H9 (cell line): ENCODE measurements around the gene RBM19. TPM values are rescaled to one million over a fixed set of nuclear protein-coding genes. Genes with fewer than 3 reads are reported as not detected.
A peak's percentile ranks its signal among the peaks of the same experiment; 100 is the strongest.

Source experiments
- DNase-seq: peaks from one replicate; pipeline ENCODE4 v3.0.0-alpha.2; 2017
- H2AFZ ChIP-seq: one replicate; pipeline ENCODE4 v1.6.1; 2013; ENCODE audit warnings: mild to moderate bottlenecking, low read length, control low read depth, moderate library complexity
- H2AK5ac ChIP-seq: 2 replicates; pipeline ENCODE4 v1.6.1; 2013; ENCODE audit warnings: low read length, control low read depth, mixed read lengths; ENCODE audit not compliant: insufficient read length
- H2BK120ac ChIP-seq: one replicate; pipeline ENCODE4 v1.6.1; 2013; ENCODE audit warnings: low read depth, mild to moderate bottlenecking, low read length, control low read depth, inconsistent platforms; ENCODE audit not compliant: poor library complexity, severe bottlenecking
- H2BK12ac ChIP-seq: 2 replicates; pipeline ENCODE4 v1.6.1; 2013; ENCODE audit warnings: low read length, control low read depth, mixed read lengths, low read depth; ENCODE audit not compliant: insufficient read length
- H2BK15ac ChIP-seq: 2 replicates; pipeline ENCODE4 v1.6.1; 2013; ENCODE audit warnings: low read depth, low read length, control low read depth
- H2BK20ac ChIP-seq: one replicate; pipeline ENCODE4 v1.6.1; 2013; ENCODE audit warnings: low read depth, mild to moderate bottlenecking, low read length, control low read depth, inconsistent platforms; ENCODE audit not compliant: poor library complexity, severe bottlenecking
- H2BK5ac ChIP-seq: 2 replicates; pipeline ENCODE4 v1.6.1; 2013; ENCODE audit warnings: low read length, control low read depth, mixed read lengths; ENCODE audit not compliant: insufficient read length
- H3K14ac ChIP-seq: 2 replicates; pipeline ENCODE4 v1.6.1; 2013; ENCODE audit warnings: low read length, control low read depth; ENCODE audit not compliant: insufficient read depth
- H3K18ac ChIP-seq: 2 replicates; pipeline ENCODE4 v1.6.1; 2013; ENCODE audit warnings: low read depth, mild to moderate bottlenecking, mixed read lengths, low read length, control low read depth; ENCODE audit not compliant: insufficient read length
- H3K23ac ChIP-seq: 2 replicates; pipeline ENCODE4 v1.6.1; 2013; ENCODE audit warnings: low read length, control low read depth, mixed read lengths, low read depth; ENCODE audit not compliant: insufficient read length
- H3K23me2 ChIP-seq: 2 replicates; pipeline ENCODE4 v1.6.1; 2013; ENCODE audit warnings: low read depth, mild to moderate bottlenecking, mixed read lengths, low read length, control low read depth; ENCODE audit not compliant: insufficient read length, poor library complexity, severe bottlenecking
- H3K27ac ChIP-seq: 2 replicates; pipeline ENCODE4 v1.5.1; 2013; ENCODE audit warnings: low read length, control low read depth, mixed read lengths, low read depth; ENCODE audit not compliant: insufficient read length
- H3K27me3 ChIP-seq: 2 replicates; pipeline ENCODE4 v1.6.1; 2013; ENCODE audit warnings: low read length, control low read depth, inconsistent platforms; ENCODE audit not compliant: insufficient read depth
- H3K4ac ChIP-seq: 2 replicates; pipeline ENCODE4 v1.6.1; 2013; ENCODE audit warnings: low read depth, mild to moderate bottlenecking, control low read depth, inconsistent platforms, low read length, moderate library complexity
- H3K4me1 ChIP-seq: 2 replicates; pipeline ENCODE4 v1.6.1; 2013; ENCODE audit warnings: low read length, control low read depth, inconsistent platforms; ENCODE audit not compliant: insufficient read depth
- H3K4me2 ChIP-seq: 2 replicates; pipeline ENCODE4 v1.6.1; 2013; ENCODE audit warnings: low read length, control low read depth, mixed read lengths; ENCODE audit not compliant: insufficient read length, insufficient read depth
- H3K56ac ChIP-seq: 2 replicates; pipeline ENCODE4 v1.6.1; 2013; ENCODE audit warnings: low read depth, mild to moderate bottlenecking, mixed read lengths, low read length, control low read depth; ENCODE audit not compliant: insufficient read length
- H3K79me1 ChIP-seq: 2 replicates; pipeline ENCODE4 v1.6.1; 2013; ENCODE audit warnings: low read depth, mild to moderate bottlenecking, moderate library complexity, low read length, control low read depth, inconsistent platforms; ENCODE audit not compliant: insufficient read depth, poor library complexity, severe bottlenecking
- H3K79me2 ChIP-seq: 2 replicates; pipeline ENCODE4 v1.6.1; 2013; ENCODE audit warnings: low read length, control low read depth, inconsistent platforms; ENCODE audit not compliant: insufficient read depth
- H3K9ac ChIP-seq: 2 replicates; pipeline ENCODE4 v1.6.1; 2013; ENCODE audit warnings: low read length, control low read depth, mixed read lengths; ENCODE audit not compliant: insufficient read length; ENCODE audit errors: extremely low read depth
- H3K9me3 ChIP-seq: one replicate; pipeline ENCODE4 v1.6.1; 2013; ENCODE audit warnings: low read depth, low read length, inconsistent platforms; ENCODE audit not compliant: control insufficient read depth
- H3T11ph ChIP-seq: one replicate; pipeline ENCODE4 v1.6.1; 2013; ENCODE audit warnings: mild to moderate bottlenecking, low read length, control low read depth, inconsistent platforms
- H4K20me1 ChIP-seq: one replicate; pipeline ENCODE4 v1.6.1; 2013; ENCODE audit not compliant: control insufficient read depth, insufficient read length, insufficient read depth
- H4K5ac ChIP-seq: 2 replicates; pipeline ENCODE4 v1.6.1; 2013; ENCODE audit warnings: low read depth, mild to moderate bottlenecking, mixed read lengths, low read length, control low read depth; ENCODE audit not compliant: insufficient read length
- H4K8ac ChIP-seq: replicated peaks from 2 replicates; pipeline ENCODE4 v1.6.1; 2013; ENCODE audit warnings: low read length, control low read depth, mixed read lengths, low read depth; ENCODE audit not compliant: insufficient read length
- H4K91ac ChIP-seq: 2 replicates; pipeline ENCODE4 v1.6.1; 2013; ENCODE audit warnings: low read depth, mild to moderate bottlenecking, moderate library complexity, mixed read lengths, low read length, control low read depth; ENCODE audit not compliant: insufficient read length
- H3K27ac Mint-ChIP-seq, 3 experiments: 2 replicates in 2 of 3; 3 replicates in 1 of 3; pipeline ENCODE4 v1.8.0; 2020 to 2021; ENCODE audit warnings: mixed read lengths in 3 of 3, mild to moderate bottlenecking in 1 of 3, moderate library complexity in 1 of 3
- H3K27me3 Mint-ChIP-seq: 2 replicates; pipeline ENCODE4 v1.8.0; 2021; ENCODE audit warnings: low read depth, mild to moderate bottlenecking, moderate library complexity, mixed read lengths
- H3K36me3 Mint-ChIP-seq, 3 experiments: 2 replicates in 2 of 3; 3 replicates in 1 of 3; pipeline ENCODE4 v1.8.0; 2020 to 2021; ENCODE audit warnings: low read depth in 3 of 3, mixed read lengths in 3 of 3; ENCODE audit not compliant: insufficient read depth in 1 of 3
- H3K4me1 Mint-ChIP-seq, 2 experiments: 2 replicates each; pipeline ENCODE4 v1.8.0; 2020; ENCODE audit warnings: mixed read lengths in 2 of 2
- H3K4me3 Mint-ChIP-seq, 2 experiments: 2 replicates in 1 of 2; 3 replicates in 1 of 2; pipeline ENCODE4 v1.8.0; 2020 to 2021; ENCODE audit warnings: mild to moderate bottlenecking in 2 of 2, mixed read lengths in 2 of 2, moderate library complexity in 1 of 2
- H3K9me3 Mint-ChIP-seq, 2 experiments: 2 replicates in 1 of 2; 3 replicates in 1 of 2; pipeline ENCODE4 v1.8.0; 2020; ENCODE audit warnings: mild to moderate bottlenecking in 2 of 2, mixed read lengths in 2 of 2, moderate library complexity in 1 of 2
- CTCF ChIP-seq: fragments of 200-600 bp; sonication (generic); conservative IDR thresholded peaks from 3 replicates; pipeline ENCODE4 v1.8.0; 2021; ENCODE audit warnings: antibody characterized with exemption, mild to moderate bottlenecking
- WGBS: extraction: QIAGEN DNeasy Blood & Tissue Kit; methylation state at CpG from one replicate; pipeline ENCODE4 v1.1.7; 2013; ENCODE audit warnings: missing lambda C conversion rate, low lambda C conversion rate, mixed read lengths; ENCODE audit not compliant: insufficient read length; ENCODE audit errors: extremely low coverage; 5-methylcytosine and 5-hydroxymethylcytosine counted together
- total RNA-seq: library from RNA; stranded (reverse); gene quantifications from 2 replicates; pipeline ENCODE4 v1.2.1, GENCODE V29; 2021

Gene RBM19
- total RNA-seq, 1 experiment from 2014 or later = 32.2 TPM

- Histone ChIP-seq H3K14ac (no peak overlapping the region), H3K27me3 (no peaks in the 10 kb centered on the region), H3K4me2 (no peak overlapping the region), H3K23ac (no peak overlapping the region), H2BK5ac (no peak overlapping the region), H2AK5ac (no peak overlapping the region), H3K9me3 (no peaks in the 10 kb centered on the region), H3K4me1 (no peaks in the 10 kb centered on the region), H3T11ph (no peak overlapping the region), H2BK15ac (no peak overlapping the region), H3K79me1 (no peaks in the 10 kb centered on the region), H4K91ac (no peak overlapping the region), H3K23me2 (no peaks in the 10 kb centered on the region), H4K8ac (no peak overlapping the region), H3K56ac (no peak overlapping the region), H3K79me2 (no peaks in the 10 kb centered on the region), H3K27ac (no peak overlapping the region), H3K4ac (no peak overlapping the region), H2BK120ac (no peak overlapping the region), H4K5ac (no peak overlapping the region), H2BK20ac (no peak overlapping the region), H4K20me1 (no peaks in the 10 kb centered on the region), H3K9ac (no peak overlapping the region), H2AFZ (no peak overlapping the region), H2BK12ac (no peak overlapping the region), H3K18ac (no peak overlapping the region)
- DNase-seq = no peak
- TF ChIP-seq CTCF = no peak
- H3K9me3 Mint-ChIP-seq = no peaks in the 10 kb centered on the region; a peak in 1 of 5 replicates
- H3K36me3 Mint-ChIP-seq = peaks cover 18 to 53% (median 48%) of the 10 kb centered on the region in 3 experiments; a peak in 6 of 7 replicates
- WGBS = no CpG with 5 or more reads among the region's 6 CpGs
- no peak overlapping the region for H3K4me3 Mint-ChIP-seq
- no peaks in the 10 kb centered on the region for H3K27me3 Mint-ChIP-seq
- H3K27ac Mint-ChIP-seq = peak overlapping the region in 2 of 3 experiments; percentile 7 to 92; a peak in 3 of 7 replicates
- H3K4me1 Mint-ChIP-seq = peaks cover 3 to 45% of the 10 kb centered on the region in 2 experiments; a peak in 3 of 4 replicates
Observed at GRCh38 chr12:113935459-113935858, 30.7 kb downstream of the RBM19 start.
